Suprapubic skin (tissue), 4 donors: ENCODE results near the gene DGKB.

Experiments
- CTCF ChIP-seq, 2 donors: fragments of 200-600 bp in 1 of 2; fragments of 450-650 bp in 1 of 2; sonication (generic) in 1 of 2; IDR thresholded peaks; one replicate each; pipeline ENCODE4 v1.5.1; 2016 to 2019; ENCODE audit warnings: antibody characterized with exemption in 2 of 2, mild to moderate bottlenecking in 1 of 2, moderate library complexity in 1 of 2
- EP300 ChIP-seq: sonication (generic); formaldehyde crosslinking; IDR thresholded peaks from one replicate; pipeline ENCODE4 v1.6.1; 2017; ENCODE audit warnings: antibody characterized with exemption
- POLR2A ChIP-seq, 2 donors: fragments of 450-650 bp; IDR thresholded peaks; one replicate each; pipeline ENCODE4 v1.6.1; 2017; ENCODE audit warnings: antibody characterized with exemption in 2 of 2, mild to moderate bottlenecking in 2 of 2, moderate library complexity in 2 of 2
- POLR2AphosphoS5 ChIP-seq, 3 donors: sonication (generic); formaldehyde crosslinking; IDR thresholded peaks; one replicate each; pipeline ENCODE4 v1.6.1; 2017; ENCODE audit warnings: antibody characterized with exemption in 3 of 3

- TF ChIP-seq CTCF (IDR thresholded peaks at IDR 0.05) (no peak), POLR2A (IDR thresholded peaks at IDR 0.05) (no peak), EP300 (no peak), POLR2AphosphoS5 (IDR thresholded peaks at IDR 0.05) (no peak)
Measured at GRCh38 chr7:14639801-14640200, 262.8 kb downstream of the DGKB start.
